SK-N-SH (cell line): Measurements from ENCODE around the gene C8A. TPM values are rescaled to one million over a fixed set of nuclear protein-coding genes. Genes with fewer than 3 reads are reported as not detected.

ENCODE experiments used
- CTCF ChIA-PET: fragments of 300-600, 350-600 bp; formaldehyde crosslinking; extraction: SDS; loops from one replicate; lab custom pipeline; 2021; lab: Yijun Ruan, JAX
- POLR2A ChIA-PET: fragments of 350-600 bp; sonication (Branson Sonifier 250); formaldehyde crosslinking; extraction: SDS; loops from one replicate; lab custom pipeline; 2020; ENCODE audit warnings: antibody characterized with exemption, inconsistent platforms; lab: Yijun Ruan, JAX
- DNase-seq: peaks from one replicate; pipeline ENCODE4 v3.0.0; 2012
- H2AFZ ChIP-seq: fragments of 200-600 bp; sonication (generic); 2 replicates; pipeline ENCODE4 v1.8.1; 2016; ENCODE audit warnings: antibody characterized with exemption, mild to moderate bottlenecking, low read depth
- H3F3A ChIP-seq: fragments of 200-600 bp; sonication (generic); replicated peaks from 2 replicates; pipeline ENCODE3; 2016; ENCODE audit warnings: antibody characterized with exemption, mild to moderate bottlenecking; ENCODE audit not compliant: insufficient read depth
- H3K27ac ChIP-seq, 2 experiments: fragments of 200-500 bp in 1 of 2; fragments of 200-600 bp in 1 of 2; sonication (Bioruptor generic) in 1 of 2; sonication (generic), shearing (Covaris generic) in 1 of 2; 2 replicates each; pipeline versions ENCODE4 v1.5.1 to v1.6.1; 2014 to 2016; ENCODE audit warnings: low read depth in 2 of 2, inconsistent platforms in 1 of 2, low read length in 1 of 2, mild to moderate bottlenecking in 1 of 2, mixed read lengths in 1 of 2
- H3K27me3 ChIP-seq: fragments of 200-600 bp; sonication (generic), shearing (Covaris generic); 2 replicates; pipeline ENCODE4 v1.6.1; 2016; ENCODE audit warnings: mixed run types; ENCODE audit not compliant: insufficient read depth
- H3K36me3 ChIP-seq, 2 experiments: fragments of 200-500 bp in 1 of 2; fragments of 200-600 bp in 1 of 2; sonication (Bioruptor generic) in 1 of 2; sonication (generic) in 1 of 2; replicated peaks in 1 of 2; 2 replicates each; pipeline versions ENCODE3 to v1.5.1; 2014 to 2016; ENCODE audit warnings: low read length in 1 of 2, mild to moderate bottlenecking in 1 of 2; ENCODE audit not compliant: insufficient read depth in 2 of 2, control insufficient read depth in 1 of 2
- H3K4me1 ChIP-seq, 2 experiments: fragments of 200-500 bp in 1 of 2; fragments of 200-600 bp in 1 of 2; sonication (Bioruptor generic) in 1 of 2; sonication (generic), shearing (Covaris generic) in 1 of 2; 2 replicates each; pipeline versions ENCODE4 v1.5.1 to v1.6.1; 2014 to 2016; ENCODE audit warnings: low read depth in 1 of 2, low read length in 1 of 2, mixed run types in 1 of 2; ENCODE audit not compliant: insufficient read depth in 2 of 2, control insufficient read depth in 1 of 2
- H3K4me2 ChIP-seq: fragments of 200-600 bp; sonication (generic), shearing (Covaris generic); 2 replicates; pipeline ENCODE4 v1.6.1; 2017; ENCODE audit warnings: mixed run types
- H3K4me3 ChIP-seq, 2 experiments: fragments of 200-500 bp in 1 of 2; fragments of 200-600 bp in 1 of 2; sonication (Bioruptor generic) in 1 of 2; sonication (generic), shearing (Covaris generic) in 1 of 2; 2 replicates each; pipeline versions ENCODE4 v1.5.1 to v1.8.1; 2014 to 2016; ENCODE audit warnings: low read depth in 2 of 2, inconsistent platforms in 1 of 2, low read length in 1 of 2, mild to moderate bottlenecking in 1 of 2, mixed read lengths in 1 of 2, moderate library complexity in 1 of 2
- H3K79me2 ChIP-seq: fragments of 200-600 bp; sonication (generic); 2 replicates; pipeline ENCODE4 v1.8.1; 2017; ENCODE audit warnings: mild to moderate bottlenecking; ENCODE audit not compliant: insufficient read depth
- H3K9ac ChIP-seq: fragments of 200-600 bp; sonication (generic); 2 replicates; pipeline ENCODE4 v1.6.1; 2017; ENCODE audit warnings: mixed run types
- H3K9me2 ChIP-seq: fragments of 200-600 bp; sonication (generic); 2 replicates; pipeline ENCODE4 v1.6.1; 2017; ENCODE audit warnings: mixed run types
- H3K9me3 ChIP-seq: fragments of 200-600 bp; sonication (generic); 2 replicates; pipeline ENCODE4 v1.6.1; 2017; ENCODE audit warnings: mixed run types, mild to moderate bottlenecking, moderate library complexity
- H4K20me1 ChIP-seq: fragments of 200-600 bp; sonication (generic); 2 replicates; pipeline ENCODE4 v1.6.1; 2017; ENCODE audit warnings: mild to moderate bottlenecking, mixed run types; ENCODE audit not compliant: insufficient read depth
- CTCF ChIP-seq: fragments of 200-600 bp; sonication (generic); IDR thresholded peaks from 2 replicates; pipeline ENCODE4 v1.6.1; 2017; ENCODE audit warnings: antibody characterized with exemption, mild to moderate bottlenecking, moderate library complexity
- ELF1 ChIP-seq: IDR thresholded peaks from 2 replicates; pipeline ENCODE4 v1.4.0; 2012
- EZH2phosphoT487 ChIP-seq: fragments of 200-600 bp; sonication (generic); IDR thresholded peaks from 2 replicates; pipeline ENCODE4 v1.6.1; 2017; ENCODE audit warnings: low read depth, mixed run types, mild to moderate bottlenecking, antibody characterized with exemption, moderate library complexity, borderline replicate concordance
- FOSL2 ChIP-seq: IDR thresholded peaks from 2 replicates; pipeline ENCODE4 v1.4.0; 2012; ENCODE audit warnings: low read depth, mild to moderate bottlenecking, moderate library complexity, borderline replicate concordance
- FOXM1 ChIP-seq: IDR thresholded peaks from 2 replicates; pipeline ENCODE4 v1.4.0; 2012; ENCODE audit warnings: low read depth, mild to moderate bottlenecking
- GABPA ChIP-seq: IDR thresholded peaks from 2 replicates; pipeline ENCODE4 v1.4.0; 2012; ENCODE audit warnings: low read depth, mild to moderate bottlenecking
- GATA2 ChIP-seq: sonication (generic); formaldehyde crosslinking; IDR thresholded peaks from 2 replicates; pipeline ENCODE4 v1.5.0; 2020; ENCODE audit warnings: mild to moderate bottlenecking, missing genetic modification reagents
- JUND ChIP-seq: IDR thresholded peaks from 2 replicates; pipeline ENCODE4 v1.4.0; 2012
- MEF2A ChIP-seq: IDR thresholded peaks from 2 replicates; pipeline ENCODE4 v1.4.0; 2012; ENCODE audit warnings: low read depth, borderline replicate concordance
- MXI1 ChIP-seq: IDR thresholded peaks from 2 replicates; pipeline ENCODE4 v1.6.1; 2012; ENCODE audit warnings: mild to moderate bottlenecking, low read depth, low read length, improper control_type of control experiment
- NFIC ChIP-seq: IDR thresholded peaks from 2 replicates; pipeline ENCODE4 v1.4.0; 2012; ENCODE audit warnings: borderline replicate concordance
- NRF1 ChIP-seq: IDR thresholded peaks from 2 replicates; pipeline ENCODE4 v1.6.1; 2012; ENCODE audit warnings: low read depth, mild to moderate bottlenecking, low read length
- PBX3 ChIP-seq: IDR thresholded peaks from 2 replicates; pipeline ENCODE4; 2012
- RAD21 ChIP-seq: IDR thresholded peaks from 2 replicates; pipeline ENCODE4 v1.6.1; 2012; ENCODE audit warnings: mild to moderate bottlenecking, low read length
- RCOR1 ChIP-seq: fragments of 150-350 bp; IDR thresholded peaks from 2 replicates; pipeline ENCODE4 v1.6.1; 2017; ENCODE audit warnings: antibody characterized with exemption, low read length
- RXRA ChIP-seq: IDR thresholded peaks from 2 replicates; pipeline ENCODE4 v1.4.0; 2012; ENCODE audit warnings: low read depth, mild to moderate bottlenecking, borderline replicate concordance
- SIN3A ChIP-seq: IDR thresholded peaks from 2 replicates; pipeline ENCODE4 v1.6.1; 2012; ENCODE audit warnings: low read depth, mild to moderate bottlenecking, low read length, moderate library complexity, borderline replicate concordance
- SMC3 ChIP-seq: IDR thresholded peaks from 2 replicates; pipeline ENCODE4 v1.6.1; 2012; ENCODE audit warnings: low read depth, low read length, improper control_type of control experiment
- USF2 ChIP-seq: fragments of 150-350 bp; IDR thresholded peaks from 2 replicates; pipeline ENCODE4 v1.6.1; 2017; ENCODE audit warnings: antibody characterized with exemption, low read length, low read depth, borderline replicate concordance
- YY1 ChIP-seq: IDR thresholded peaks from 2 replicates; pipeline ENCODE4 v1.4.0; 2012; ENCODE audit warnings: low read depth, mild to moderate bottlenecking
- WGBS: methylation state at CpG from one replicate; pipeline ENCODE4 v1.1.6; 2017; ENCODE audit warnings: low lambda C conversion rate; 5-methylcytosine and 5-hydroxymethylcytosine counted together
- polyA plus RNA-seq, 3 experiments: library from polyadenylated mRNA; depleted of rRNA; stranded (reverse); fragments of >200 nt; gene quantifications; 2 replicates each; pipeline ENCODE4 v1.2.3, GENCODE V29; 2012

The C8A gene
- polyA plus RNA-seq, 1 of the 3 experiments (the other 2 are of a cell fraction), result not detected

- H3K36me3 ChIP-seq, result no peaks in the 10 kb centered on the region
- POLR2A ChIA-PET, result no interaction called here
- H3K4me2 ChIP-seq, result no peak overlapping the region
- no peak for TF ChIP-seq NRF1
- no peak for TF ChIP-seq GABPA
- no peak for TF ChIP-seq JUND
- TF ChIP-seq ELF1, result no peak
- TF ChIP-seq RXRA, result no peak
- TF ChIP-seq YY1, result no peak
- TF ChIP-seq FOSL2, result no peak
- no peak for TF ChIP-seq RCOR1
- H3K9me2 ChIP-seq, result no peaks in the 10 kb centered on the region
- H3K79me2 ChIP-seq, result no peaks in the 10 kb centered on the region
- no peaks in the 10 kb centered on the region for H3K27me3 ChIP-seq
- DNase-seq, result no peak
- no peak overlapping the region for H3K27ac ChIP-seq
- H3K9ac ChIP-seq, result no peak overlapping the region
- peaks cover 0 to 3% of the 10 kb centered on the region in 2 experiments; a peak in 1 of 4 replicates for H3K4me1 ChIP-seq
- peaks cover 5% of the 10 kb centered on the region for H3F3A ChIP-seq
- no peaks in the 10 kb centered on the region for H4K20me1 ChIP-seq
- no peaks in the 10 kb centered on the region for H3K9me3 ChIP-seq
- CTCF ChIA-PET, result interaction anchor here (0.9 to 3.1 kb wide), 5 partner anchors 10 to 1713 kb away, joined by 3 to 13 read pairs (median 3); partner anchors contain the start of gene OMA1
- H3K4me3 ChIP-seq, result no peak overlapping the region
- H2AFZ ChIP-seq, result no peak overlapping the region
- WGBS, result 78% methylated on average over 5 of the region's 5 CpGs
Measured at GRCh38 chr1:56834137-56834900, 20.3 kb upstream of the C8A start.

GRCh38 chr1:56835657-56836056 lies 18.9 kb upstream of the C8A start:
- WGBS, result 89% methylated on average over 5 of the region's 5 CpGs
- POLR2A ChIA-PET, result no interaction called here
- DNase-seq, result no peak
- CTCF ChIA-PET, result interaction anchor here (1.0 to 3.1 kb wide), 3 partner anchors 15 to 1711 kb away, joined by 3 to 13 read pairs (median 3); partner anchors contain the start of gene OMA1
- Histone ChIP-seq H3K79me2 (no peaks in the 10 kb centered on the region), H3K9ac (no peak overlapping the region), H3K27me3 (no peaks in the 10 kb centered on the region), H3K36me3 (no peaks in the 10 kb centered on the region), H3K4me3 (no peak overlapping the region), H3K4me1 (peaks cover 0 to 3% of the 10 kb centered on the region in 2 experiments; a peak in 1 of 4 replicates), H4K20me1 (no peaks in the 10 kb centered on the region), H2AFZ (no peak overlapping the region), H3F3A (peaks cover 5% of the 10 kb centered on the region), H3K9me2 (no peaks in the 10 kb centered on the region), H3K27ac (no peak overlapping the region), H3K9me3 (no peaks in the 10 kb centered on the region), H3K4me2 (no peak overlapping the region)
- TF ChIP-seq CTCF (no peak), FOSL2 (no peak), RAD21 (no peak), RCOR1 (no peak)

- H3K27ac ChIP-seq, result no peak overlapping the region
- no peak overlapping the region for H3K4me2 ChIP-seq
- POLR2A ChIA-PET, result no interaction called here
- DNase-seq, result no peak
- H3F3A ChIP-seq, result peaks cover 5% of the 10 kb centered on the region
- CTCF ChIA-PET, result interaction anchor here (0.8 to 1.1 kb wide), 3 partner anchors 18 to 1327 kb away, joined by 3 read pairs; partner anchors contain the start of gene C8A
- no peak overlapping the region for H2AFZ ChIP-seq
- H3K4me3 ChIP-seq, result no peak overlapping the region
- H3K27me3 ChIP-seq, result no peaks in the 10 kb centered on the region
- peaks cover 0 to 3% of the 10 kb centered on the region in 2 experiments; a peak in 1 of 4 replicates for H3K4me1 ChIP-seq
- H3K36me3 ChIP-seq, result no peaks in the 10 kb centered on the region
- H3K9ac ChIP-seq, result no peak overlapping the region
- no peaks in the 10 kb centered on the region for H3K9me2 ChIP-seq
- H4K20me1 ChIP-seq, result no peaks in the 10 kb centered on the region
- H3K79me2 ChIP-seq, result no peaks in the 10 kb centered on the region
- H3K9me3 ChIP-seq, result no peaks in the 10 kb centered on the region
- 70% methylated on average over 4 of the region's 4 CpGs for WGBS
- TF ChIP-seq GATA2 (no peak), FOXM1 (no peak), MXI1 (no peak), SMC3 (no peak), NFIC (no peak), MEF2A (no peak), EZH2phosphoT487 (no peak), SIN3A (no peak), USF2 (no peak), PBX3 (no peak), FOSL2 (no peak)
Measured at GRCh38 chr1:56836359-56836758, 18.2 kb upstream of the C8A start.
